ENCODE data around the gene CPA3.

The CPA3 gene
- total RNA-seq, result 0 to 0.39 (median 0) reads per million in 3 experiments

- no peak for DNase-seq
Observed at GRCh38 chr3:148865049-148865448, at the start of gene CPA3. CPA3 (plus strand) TSS chr3:148865296; CDS start chr3:148865308, 12 bp downstream.

GRCh38 chr3:148815316-148816110 lies 49.6 kb upstream of the CPA3 start:
- no peak for DNase-seq

GRCh38 chr3:148816427-148816826 lies 48.7 kb upstream of the CPA3 start:
- no peak for DNase-seq

- no peak for DNase-seq
Observed at GRCh38 chr3:148816981-148817525, 48.0 kb upstream of the CPA3 start.

- DNase-seq, result no peak
Observed at GRCh38 chr3:148820361-148821245, 44.5 kb upstream of the CPA3 start.

- no peak for DNase-seq
Observed at GRCh38 chr3:148823026-148823425, 42.1 kb upstream of the CPA3 start.

GRCh38 chr3:148825476-148825875 lies 39.6 kb upstream of the CPA3 start:
- no peak for DNase-seq

GRCh38 chr3:148827585-148827984 lies 37.5 kb upstream of the CPA3 start, which contains the start of gene CPB1:
CPB1 (plus strand) TSS chr3:148827811; CDS start chr3:148827824, 13 bp downstream.
- no peak for DNase-seq

GRCh38 chr3:148828136-148828690 lies 36.9 kb upstream of the CPA3 start:
- no peak for DNase-seq

- DNase-seq, result no peak
Observed at GRCh38 chr3:148829926-148830325, 35.2 kb upstream of the CPA3 start.

- DNase-seq, result no peak
Observed at GRCh38 chr3:148833223-148833622, 31.9 kb upstream of the CPA3 start.

- no peak for DNase-seq
Observed at GRCh38 chr3:148839805-148840204, 25.3 kb upstream of the CPA3 start.

- no peak for DNase-seq
Observed at GRCh38 chr3:148840451-148840850, 24.6 kb upstream of the CPA3 start.

- no peak for DNase-seq
Observed at GRCh38 chr3:148845756-148846395, 19.2 kb upstream of the CPA3 start.

GRCh38 chr3:148847351-148847750 lies 17.7 kb upstream of the CPA3 start:
- DNase-seq, result no peak

- no peak for DNase-seq
Observed at GRCh38 chr3:148848410-148848809, 16.7 kb upstream of the CPA3 start.

GRCh38 chr3:148852271-148852992 lies 12.7 kb upstream of the CPA3 start:
- no peak for DNase-seq

GRCh38 chr3:148853076-148853475 lies 12.0 kb upstream of the CPA3 start:
- no peak for DNase-seq

- no peak for DNase-seq
Observed at GRCh38 chr3:148854061-148854460, 11.0 kb upstream of the CPA3 start.

GRCh38 chr3:148856384-148856783 lies 8.7 kb upstream of the CPA3 start:
- DNase-seq, result no peak

GRCh38 chr3:148857316-148857715 lies 7.8 kb upstream of the CPA3 start:
- DNase-seq, result no peak

Measured in central memory CD4-positive, alpha-beta T cell (primary cell).